Fibroblast of lung (primary cell): Measurements from ENCODE around the gene ATP2B2. TPM values are rescaled to one million over a fixed set of nuclear protein-coding genes. Genes with fewer than 3 reads are reported as not detected.
A peak's percentile ranks its signal among the peaks of the same experiment; 100 is the strongest.

Experiments
- DNase-seq, 2 donors: peaks; one replicate each; pipeline versions ENCODE4 v3.0.0 to v3.0.0-alpha.2; 2010; ENCODE audit warnings: low read depth in 2 of 2
- H2AFZ ChIP-seq: 2 replicates; pipeline ENCODE4 v1.5.1; 2012; ENCODE audit warnings: low read length, control low read depth, inconsistent platforms
- H3K27ac ChIP-seq: 2 replicates; pipeline ENCODE4 v1.5.1; 2011; ENCODE audit warnings: low read length, control low read depth; ENCODE audit not compliant: insufficient read depth
- H3K27me3 ChIP-seq: 2 replicates; pipeline ENCODE4 v1.5.1; 2011; ENCODE audit warnings: mild to moderate bottlenecking, low read length; ENCODE audit not compliant: control insufficient read depth, insufficient read depth
- H3K36me3 ChIP-seq: 2 replicates; pipeline ENCODE4 v1.5.1; 2011; ENCODE audit warnings: low read length; ENCODE audit not compliant: control insufficient read depth, insufficient read depth
- H3K4me1 ChIP-seq: 2 replicates; pipeline ENCODE4 v1.5.1; 2011; ENCODE audit warnings: low read length; ENCODE audit not compliant: control insufficient read depth, insufficient read depth; ENCODE audit errors: extremely low read depth
- H3K4me2 ChIP-seq: 2 replicates; pipeline ENCODE4 v1.5.1; 2011; ENCODE audit warnings: low read length, control low read depth; ENCODE audit not compliant: insufficient read depth; ENCODE audit errors: extremely low read depth
- H3K4me3 ChIP-seq, 4 experiments: fragments of 200-600 bp in 1 of 4; sonication (generic) in 1 of 4; replicated peaks in 1 of 4; 2 replicates each; pipeline ENCODE4 v1.5.1; 2011 to 2016; ENCODE audit warnings: low read length in 4 of 4, low read depth in 3 of 4, mild to moderate bottlenecking in 3 of 4, control low read depth in 2 of 4, inconsistent platforms in 1 of 4, mixed read lengths in 1 of 4; ENCODE audit not compliant: insufficient read depth in 1 of 4; ENCODE audit errors: control extremely low read depth in 1 of 4
- H3K79me2 ChIP-seq: 2 replicates; pipeline ENCODE4 v1.5.1; 2012; ENCODE audit warnings: mild to moderate bottlenecking, low read length, inconsistent platforms; ENCODE audit not compliant: control insufficient read depth, insufficient read depth
- H3K9ac ChIP-seq: 2 replicates; pipeline ENCODE4 v1.5.1; 2011; ENCODE audit warnings: mild to moderate bottlenecking, low read length, control low read depth; ENCODE audit not compliant: insufficient read depth
- H3K9me3 ChIP-seq: 2 replicates; pipeline ENCODE4 v1.5.1; 2012; ENCODE audit warnings: low read depth, low read length; ENCODE audit not compliant: control insufficient read depth, insufficient read depth
- H4K20me1 ChIP-seq: 2 replicates; pipeline ENCODE4 v1.5.1; 2011; ENCODE audit warnings: low read length; ENCODE audit not compliant: control insufficient read depth, insufficient read depth; ENCODE audit errors: extremely low read depth
- CTCF ChIP-seq, 2 donors: IDR thresholded peaks in 1 of 2; conservative IDR thresholded peaks in 1 of 2; 1 replicate in 1 of 2; 2 replicates in 1 of 2; pipeline ENCODE4 v1.5.1; 2011 to 2012; ENCODE audit warnings: low read length in 2 of 2, control low read depth in 1 of 2, inconsistent platforms in 1 of 2, low read depth in 1 of 2, mild to moderate bottlenecking in 1 of 2
- EZH2 ChIP-seq: IDR thresholded peaks from 2 replicates; pipeline ENCODE4 v1.5.1; 2012; ENCODE audit warnings: low read length, control low read depth, mild to moderate bottlenecking; ENCODE audit errors: missing control alignments
- polyA plus RNA-seq, 2 donors: library from polyadenylated mRNA; depleted of rRNA in 1 of 2; stranded (reverse) in 1 of 2; unstranded in 1 of 2; fragments of >200 nt; gene quantifications; 2 replicates each; pipeline ENCODE4 v1.2.1, GENCODE V29; 2011 to 2012; ENCODE audit warnings: missing spikeins in 1 of 2
- total RNA-seq: library from RNA; depleted of rRNA; stranded (reverse); fragments of >200 nt; gene quantifications from 2 replicates; pipeline ENCODE4 v1.2.1, GENCODE V29; 2014

Gene ATP2B2
- total and polyA plus RNA-seq, 2 donors (not counting 1 experiment from before 2014, with no cell fraction given), result not detected

- TF ChIP-seq CTCF (conservative IDR thresholded peaks at IDR 0.05 in 1 of 2, IDR thresholded peaks at IDR 0.05 in 1 of 2; ENCODE audit: low read depth in 1 of 2, low read length in 2 of 2) (no peak), EZH2 (no peak)
- Histone ChIP-seq H3K27me3 (no peaks in the 10 kb centered on the region), H3K4me1 (no peaks in the 10 kb centered on the region), H3K36me3 (peaks cover 1% of the 10 kb centered on the region), H3K27ac (no peak overlapping the region), H3K9me3 (no peaks in the 10 kb centered on the region), H3K79me2 (no peaks in the 10 kb centered on the region), H3K4me2 (no peak overlapping the region), H3K4me3 (no peak overlapping the region), H3K9ac (no peak overlapping the region), H4K20me1 (no peaks in the 10 kb centered on the region), H2AFZ (no peak overlapping the region)
- no peak for DNase-seq
These were observed 216.8 kb downstream of the ATP2B2 start for GRCh38 chr3:10288575-10288960.

- no peak for TF ChIP-seq EZH2
- no peak for TF ChIP-seq CTCF (conservative IDR thresholded peaks at IDR 0.05 in 1 of 2, IDR thresholded peaks at IDR 0.05 in 1 of 2; ENCODE audit: low read depth in 1 of 2, low read length in 2 of 2)
- no peaks in the 10 kb centered on the region for H3K4me1 ChIP-seq
- no peak for DNase-seq
- no peaks in the 10 kb centered on the region for H3K27me3 ChIP-seq
- peaks cover 1% of the 10 kb centered on the region for H3K36me3 ChIP-seq
- H3K4me3 ChIP-seq, result no peak overlapping the region
- H3K27ac ChIP-seq, result no peak overlapping the region
- no peaks in the 10 kb centered on the region for H3K9me3 ChIP-seq
- H3K9ac ChIP-seq, result no peak overlapping the region
- H3K79me2 ChIP-seq, result no peaks in the 10 kb centered on the region
- H2AFZ ChIP-seq, result no peak overlapping the region
- H4K20me1 ChIP-seq, result no peaks in the 10 kb centered on the region
- no peak overlapping the region for H3K4me2 ChIP-seq
These were observed 217.3 kb downstream of the ATP2B2 start for GRCh38 chr3:10287936-10288574.

GRCh38 chr3:10286596-10287295, 218.6 kb downstream of the ATP2B2 start:
- H4K20me1 ChIP-seq, result no peaks in the 10 kb centered on the region
- no peaks in the 10 kb centered on the region for H3K9me3 ChIP-seq
- H3K9ac ChIP-seq, result no peak overlapping the region
- H3K27ac ChIP-seq, result no peak overlapping the region
- H3K4me3 ChIP-seq, result no peak overlapping the region
- no peak overlapping the region for H3K4me2 ChIP-seq
- H3K27me3 ChIP-seq, result no peaks in the 10 kb centered on the region
- no peak overlapping the region for H2AFZ ChIP-seq
- H3K79me2 ChIP-seq, result no peaks in the 10 kb centered on the region
- peak; percentile 41 to 69 for TF ChIP-seq CTCF (conservative IDR thresholded peaks at IDR 0.05 in 1 of 2, IDR thresholded peaks at IDR 0.05 in 1 of 2; ENCODE audit: low read depth in 1 of 2, low read length in 2 of 2)
- no peak for TF ChIP-seq EZH2
- H3K36me3 ChIP-seq, result no peaks in the 10 kb centered on the region
- peak; percentile 80 to 86 for DNase-seq
- H3K4me1 ChIP-seq, result no peaks in the 10 kb centered on the region
